Naive thymus-derived CD4-positive, alpha-beta T cell (primary cell): Measurements from ENCODE around the gene BCL2. TPM values are rescaled to one million over a fixed set of nuclear protein-coding genes. Genes with fewer than 3 reads are reported as not detected.
A peak's percentile ranks its signal among the peaks of the same experiment; 100 is the strongest.
"Not testable (repeated sequence)": the region's sequence is repeated elsewhere in the genome, so short reads cannot be mapped to it uniquely, and the experiment has no call there.

ENCODE experiments used
- ATAC-seq: fragments of 150-1000 bp; cut with Tn5 transposase; 2 replicates; pipeline ENCODE4 v1.10.0; 2021; ENCODE audit warnings: mild to moderate bottlenecking, moderate library complexity
- CTCF ChIA-PET: fragments of 350-600 bp; sonication (Branson Sonifier 250); formaldehyde crosslinking; loops from one replicate; lab custom pipeline; 2021; ENCODE audit warnings: antibody characterized with exemption; lab: Charles Lee
- POLR2A ChIA-PET: fragments of 350-600 bp; sonication (Branson Sonifier 250); formaldehyde crosslinking; loops from one replicate; lab custom pipeline; 2021; ENCODE audit warnings: antibody characterized with exemption, inconsistent platforms; lab: Charles Lee
- DNase-seq, 9 donors: peaks; one replicate each; pipeline versions ENCODE4 v3.0.0 to v3.0.0-alpha.2; 2020 to 2022; ENCODE audit warnings: mixed read lengths in 1 of 9
- H3K27ac ChIP-seq: one replicate; pipeline ENCODE4 v1.7.0; 2013; ENCODE audit warnings: mild to moderate bottlenecking, low read depth, low read length, moderate library complexity
- H3K27me3 ChIP-seq, 2 donors: one replicate each; pipeline ENCODE4 v1.7.0; 2013; ENCODE audit warnings: low read length in 2 of 2, mild to moderate bottlenecking in 2 of 2, moderate library complexity in 2 of 2; ENCODE audit not compliant: control insufficient read depth in 2 of 2, insufficient read depth in 2 of 2
- H3K36me3 ChIP-seq, 3 experiments: 1 replicate in 2 of 3; 2 replicates in 1 of 3; pipeline ENCODE4 v1.7.0; 2013; ENCODE audit warnings: low read length in 3 of 3, mild to moderate bottlenecking in 3 of 3, moderate library complexity in 1 of 3; ENCODE audit not compliant: insufficient read depth in 3 of 3, control insufficient read depth in 2 of 3
- H3K4me1 ChIP-seq, 2 donors: one replicate each; pipeline ENCODE4 v1.7.0; 2013; ENCODE audit warnings: low read length in 2 of 2, mild to moderate bottlenecking in 2 of 2, moderate library complexity in 1 of 2; ENCODE audit not compliant: control insufficient read depth in 2 of 2, insufficient read depth in 2 of 2
- H3K4me3 ChIP-seq: 2 replicates; pipeline ENCODE4 v1.7.0; 2013; ENCODE audit warnings: mild to moderate bottlenecking, low read length
- H3K9me3 ChIP-seq, 3 experiments: 1 replicate in 2 of 3; 2 replicates in 1 of 3; pipeline ENCODE4 v1.7.0; 2013; ENCODE audit warnings: low read length in 3 of 3; ENCODE audit not compliant: control insufficient read depth in 2 of 3
- H3K27ac Mint-ChIP-seq, 9 donors: one replicate each; pipeline ENCODE4 v1.8.0; 2020 to 2022; ENCODE audit warnings: mixed read lengths in 9 of 9, mild to moderate bottlenecking in 8 of 9, moderate library complexity in 5 of 9, inconsistent platforms in 2 of 9
- H3K27me3 Mint-ChIP-seq, 5 donors: one replicate each; pipeline ENCODE4 v1.8.0; 2021 to 2022; ENCODE audit warnings: mixed read lengths in 5 of 5, mild to moderate bottlenecking in 1 of 5
- H3K36me3 Mint-ChIP-seq, 5 donors: one replicate each; pipeline ENCODE4 v1.8.0; 2020 to 2022; ENCODE audit warnings: mixed read lengths in 5 of 5, mild to moderate bottlenecking in 3 of 5, inconsistent platforms in 1 of 5
- H3K4me1 Mint-ChIP-seq, 7 donors: one replicate each; pipeline ENCODE4 v1.8.0; 2020 to 2022; ENCODE audit warnings: mixed read lengths in 7 of 7, mild to moderate bottlenecking in 3 of 7, inconsistent platforms in 1 of 7
- H3K4me3 Mint-ChIP-seq, 10 donors: one replicate each; pipeline ENCODE4 v1.8.0; 2020 to 2022; ENCODE audit warnings: mild to moderate bottlenecking in 10 of 10, mixed read lengths in 10 of 10, moderate library complexity in 6 of 10, inconsistent platforms in 2 of 10
- H3K9me3 Mint-ChIP-seq, 11 donors: one replicate each; pipeline ENCODE4 v1.8.0; 2020 to 2022; ENCODE audit warnings: mixed read lengths in 11 of 11, mild to moderate bottlenecking in 4 of 11, inconsistent platforms in 1 of 11, moderate library complexity in 1 of 11
- intact Hi-C, 2 donors: fragments of 100-400 bp; cut with micrococcal nuclease; formaldehyde crosslinking; loops; one replicate each; pipeline ENCODE4 v1.15.1; 2023
- polyA plus RNA-seq, 2 donors: library from polyadenylated mRNA; unstranded; fragments of 300-500 nt; fragmentation: Illumina TruSeq; gene quantifications; one replicate each; pipeline ENCODE4 v1.2.3, GENCODE V29; 2021
- total RNA-seq, 6 experiments: library from RNA in 5 of 6; stranded (reverse) in 5 of 6; gene quantifications; 1 replicate in 5 of 6; 2 replicates in 1 of 6; pipeline ENCODE4 v1.2.3 and lab custom pipeline; 2021 to 2026

BCL2 gene
- total and polyA plus RNA-seq, 7 experiments from 2014 or later, result 32.7 to 154 (median 40.1) TPM

DNA sequence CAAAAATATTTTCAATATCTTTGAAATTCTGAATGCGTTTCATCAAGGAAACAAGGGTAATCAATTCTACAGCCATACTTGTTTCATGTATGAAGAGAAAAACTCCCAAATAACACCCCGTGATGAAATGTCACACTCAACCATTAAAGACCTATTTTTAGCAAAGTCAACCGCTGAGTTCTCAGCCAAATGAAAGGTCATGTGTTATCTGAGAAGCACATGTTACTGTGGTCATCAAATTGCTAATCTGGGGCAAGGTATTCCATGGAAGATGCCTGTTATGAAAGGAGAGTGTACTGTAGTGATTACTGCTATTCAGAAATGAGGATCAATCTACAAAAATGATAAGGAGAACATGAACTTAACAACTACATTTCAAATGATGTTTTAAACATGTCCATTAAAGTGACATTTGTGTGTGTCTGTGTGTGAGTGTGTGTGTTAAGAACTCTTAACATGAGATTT, 126.7 kb downstream of the BCL2 start:
- H3K27ac Mint-ChIP-seq, result peak overlapping the region in 5 of 9 donors; percentile 6 to 90 (median 44)
- intact Hi-C loops, result no loop called here
- peaks cover 4 to 31% (median 9%) of the 10 kb centered on the region in 5 donors for H3K36me3 Mint-ChIP-seq
- Histone ChIP-seq H3K27me3 (no peaks in the 10 kb centered on the region), H3K27ac (no peak overlapping the region), H3K4me3 (no peak overlapping the region), H3K9me3 (no peaks in the 10 kb centered on the region), H3K36me3 (no peaks in the 10 kb centered on the region), H3K4me1 (peaks cover 1 to 17% of the 10 kb centered on the region in 2 donors)
- H3K9me3 Mint-ChIP-seq, result peaks cover 0 to 5% (median 0%) of the 10 kb centered on the region in 11 donors
- no peaks in the 10 kb centered on the region for H3K27me3 Mint-ChIP-seq
- ChIA-PET POLR2A (interaction anchor here (0.9 to 1.4 kb wide), 3 partner anchors 11 to 126 kb away, joined by 3 to 4 read pairs (median 3); no protein-coding TSS in a partner anchor), CTCF (no interaction called here)
- H3K4me1 Mint-ChIP-seq, result peaks cover 26 to 67% (median 47%) of the 10 kb centered on the region in 7 donors
- ATAC-seq (peak; percentile 57), DNase-seq (no peak)
- H3K4me3 Mint-ChIP-seq, result no peak overlapping the region

DNA sequence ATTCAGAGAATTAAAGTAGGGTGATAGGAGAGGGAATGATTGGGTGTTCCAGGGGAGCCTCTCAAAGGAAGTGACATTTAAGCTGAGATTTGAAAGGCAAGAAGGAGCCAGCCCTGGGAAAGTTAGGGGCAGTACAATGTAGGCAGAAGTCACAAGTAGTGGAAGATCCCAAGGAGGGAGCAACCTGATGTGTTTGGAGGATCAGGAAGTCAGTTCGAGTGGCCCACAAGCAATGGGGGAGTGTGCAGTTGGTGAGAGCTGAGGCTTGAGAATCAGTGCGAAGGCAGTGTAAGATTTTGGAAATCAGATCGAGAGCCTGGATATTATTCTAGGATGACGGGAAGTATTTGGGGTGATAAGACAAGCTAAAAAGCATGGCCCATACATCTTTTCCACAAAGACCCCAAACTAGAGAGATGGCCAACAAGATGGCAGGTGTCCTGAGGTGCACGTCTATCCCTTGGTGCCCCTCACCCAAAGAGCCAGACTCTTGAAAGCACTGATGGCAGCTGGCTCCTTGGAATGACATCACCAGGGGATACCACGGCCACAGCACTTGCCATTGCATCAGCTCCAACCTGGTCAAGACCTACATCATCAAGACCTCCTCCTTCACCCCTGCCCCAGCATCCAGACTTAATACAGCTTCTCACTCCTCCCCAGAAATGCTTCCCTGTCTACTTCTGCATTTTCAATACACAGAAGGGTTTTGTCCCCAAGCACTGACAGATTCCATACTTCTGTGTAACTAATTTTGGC, 127.3 kb downstream of the BCL2 start:
- DNase-seq (no peak), ATAC-seq (peak; percentile 54)
- H3K27me3 ChIP-seq, result no peaks in the 10 kb centered on the region
- H3K4me3 ChIP-seq, result no peak overlapping the region
- peaks cover 0 to 17% of the 10 kb centered on the region in 2 donors for H3K4me1 ChIP-seq
- POLR2A ChIA-PET, result interaction anchor here (0.7 to 1.4 kb wide), 6 partner anchors 11 to 126 kb away, joined by 3 to 4 read pairs (median 3); no protein-coding TSS in a partner anchor
- H3K27ac ChIP-seq, result no peak overlapping the region
- Mint-ChIP-seq H3K27ac (peak overlapping the region; percentile 14 to 90 (median 56)), H3K9me3 (peaks cover 0 to 5% (median 0%) of the 10 kb centered on the region in 11 donors), H3K36me3 (peaks cover 4 to 33% (median 9%) of the 10 kb centered on the region in 5 donors), H3K27me3 (no peaks in the 10 kb centered on the region), H3K4me1 (peaks cover 32 to 73% (median 53%) of the 10 kb centered on the region in 7 donors), H3K4me3 (peak overlapping the region in 1 of 10 donors; percentile 29)
- intact Hi-C loops, result no loop called here
- no peaks in the 10 kb centered on the region for H3K36me3 ChIP-seq
- CTCF ChIA-PET, result no interaction called here
- no peaks in the 10 kb centered on the region for H3K9me3 ChIP-seq

- intact Hi-C loops, result no loop called here
- no peaks in the 10 kb centered on the region for H3K9me3 ChIP-seq
- H3K27ac ChIP-seq, result no peak overlapping the region
- peaks cover 0 to 15% of the 10 kb centered on the region in 2 donors for H3K4me1 ChIP-seq
- ChIA-PET CTCF (no interaction called here), POLR2A (interaction anchor here (0.8 to 1.4 kb wide), 3 partner anchors 20 to 127 kb away, joined by 3 to 4 read pairs (median 4); no protein-coding TSS in a partner anchor)
- H3K27me3 Mint-ChIP-seq, result no peaks in the 10 kb centered on the region
- peaks cover 4 to 36% (median 9%) of the 10 kb centered on the region in 5 donors for H3K36me3 Mint-ChIP-seq
- no peaks in the 10 kb centered on the region for H3K27me3 ChIP-seq
- no peak for DNase-seq
- peaks cover 40 to 82% (median 62%) of the 10 kb centered on the region in 7 donors for H3K4me1 Mint-ChIP-seq
- no peak overlapping the region for H3K4me3 ChIP-seq
- H3K27ac Mint-ChIP-seq, result peak overlapping the region in 2 of 9 donors; percentile 81 to 90
- no peak overlapping the region for H3K4me3 Mint-ChIP-seq
- ATAC-seq, result no peak
- H3K9me3 Mint-ChIP-seq, result peaks cover 0 to 5% (median 0%) of the 10 kb centered on the region in 11 donors
- no peaks in the 10 kb centered on the region for H3K36me3 ChIP-seq
Measured at GRCh38 chr18:63191413-63191812, 128.2 kb downstream of the BCL2 start.

DNA sequence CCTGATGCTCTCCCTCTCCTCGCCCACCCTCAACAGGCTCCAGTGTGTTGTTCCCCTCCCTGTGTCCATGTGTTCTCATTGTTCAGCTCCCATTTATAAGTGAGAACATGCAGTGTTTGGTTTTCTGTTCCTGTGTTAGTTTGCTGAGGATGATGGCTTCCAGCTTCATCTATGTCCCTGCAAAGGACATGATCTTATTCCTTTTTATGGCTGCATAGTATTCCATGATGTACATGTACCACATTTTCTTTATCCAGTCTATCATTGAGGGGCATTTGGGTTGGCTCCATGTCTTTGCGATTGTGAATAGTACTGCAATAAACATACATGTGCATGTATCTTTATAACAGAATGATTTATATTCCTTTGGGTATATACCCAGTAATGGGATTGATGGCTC, 128.7 kb downstream of the BCL2 start:
- H3K9me3 ChIP-seq, result not testable (repeated sequence)

GRCh38 chr18:63189817-63190216, 129.8 kb downstream of the BCL2 start:
- Mint-ChIP-seq H3K4me1 (peaks cover 45 to 84% (median 69%) of the 10 kb centered on the region in 7 donors), H3K36me3 (peaks cover 4 to 38% (median 9%) of the 10 kb centered on the region in 5 donors), H3K27me3 (no peaks in the 10 kb centered on the region), H3K27ac (peak overlapping the region in 3 of 9 donors; percentile 45 to 88 (median 77)), H3K9me3 (peaks cover 0 to 5% (median 0%) of the 10 kb centered on the region in 11 donors), H3K4me3 (no peak overlapping the region)
- no peak overlapping the region for H3K27ac ChIP-seq
- H3K4me1 ChIP-seq, result peaks cover 0 to 15% of the 10 kb centered on the region in 2 donors
- H3K4me3 ChIP-seq, result no peak overlapping the region
- no peaks in the 10 kb centered on the region for H3K36me3 ChIP-seq
- intact Hi-C loops, result loop anchor here in 1 of 2 donors (2.0 kb wide), 1 partner anchor 15 kb away; no protein-coding TSS in a partner anchor
- ChIA-PET CTCF (interaction anchor here (0.7 kb wide), 1 partner anchor 109 kb away, joined by 3 read pairs; no protein-coding TSS in a partner anchor), POLR2A (interaction anchor here (0.8 to 1.3 kb wide), 6 partner anchors 9 to 132 kb away, joined by 3 to 4 read pairs (median 3); no protein-coding TSS in a partner anchor)
- H3K27me3 ChIP-seq, result no peaks in the 10 kb centered on the region
- no peaks in the 10 kb centered on the region for H3K9me3 ChIP-seq
- ATAC-seq, result no peak
- no peak for DNase-seq

More for the DNA sequence above, 128.7 kb downstream of the BCL2 start:
- DNase-seq, H3K27ac ChIP-seq, intact Hi-C loops, ATAC-seq, H3K4me3 Mint-ChIP-seq, H3K4me3 ChIP-seq, H3K27me3 Mint-ChIP-seq, H3K36me3 ChIP-seq, H3K27me3 ChIP-seq, H3K9me3 Mint-ChIP-seq: not testable (repeated sequence)
- Mint-ChIP-seq H3K27ac (peak overlapping the region in 5 of 9 donors; percentile 43 to 90 (median 51)), H3K4me1 (peaks cover 41 to 83% (median 66%) of the 10 kb centered on the region in 7 donors), H3K36me3 (peaks cover 4 to 36% (median 9%) of the 10 kb centered on the region in 5 donors)
- H3K4me1 ChIP-seq, result peaks cover 0 to 15% of the 10 kb centered on the region in 2 donors
- ChIA-PET POLR2A (interaction anchor here (0.8 to 1.3 kb wide), 2 partner anchors 29 to 35 kb away, joined by 4 read pairs; no protein-coding TSS in a partner anchor), CTCF (interaction anchor here (0.9 kb wide), 1 partner anchor 28 kb away, joined by 3 read pairs; no protein-coding TSS in a partner anchor)

DNA sequence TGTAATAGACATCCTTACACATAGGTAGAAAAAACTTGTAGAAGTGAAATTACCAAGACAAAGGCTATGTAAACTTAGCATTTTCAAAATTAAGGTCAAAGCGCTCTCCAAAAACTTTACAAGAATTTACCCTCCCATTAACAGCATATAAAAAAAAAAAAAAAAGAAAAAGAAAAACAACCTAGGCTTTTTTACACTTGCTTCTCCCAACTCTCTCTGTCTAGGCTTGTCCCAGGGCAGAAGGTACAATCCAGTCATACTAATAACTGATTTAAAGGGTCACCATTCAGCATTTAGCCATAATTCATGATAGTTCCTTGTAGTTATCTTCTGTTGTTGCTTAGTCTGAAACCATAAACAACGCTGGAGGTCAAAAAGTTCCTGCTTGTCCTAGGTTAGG, 130.5 kb downstream of the BCL2 start:
- POLR2A ChIA-PET, result interaction anchor here (0.8 to 2.3 kb wide), 6 partner anchors 8 to 132 kb away, joined by 3 to 6 read pairs (median 4); no protein-coding TSS in a partner anchor

More for the DNA sequence above, 130.5 kb downstream of the BCL2 start:
- Mint-ChIP-seq H3K27me3 (no peaks in the 10 kb centered on the region), H3K27ac (peak overlapping the region in 4 of 9 donors; percentile 16 to 88 (median 63)), H3K4me1 (peaks cover 46 to 91% (median 77%) of the 10 kb centered on the region in 7 donors), H3K9me3 (peaks cover 0 to 5% (median 0%) of the 10 kb centered on the region in 11 donors), H3K36me3 (peaks cover 4 to 44% (median 9%) of the 10 kb centered on the region in 5 donors), H3K4me3 (no peak overlapping the region)
- DNase-seq (no peak), ATAC-seq (no peak)
- intact Hi-C loops, result loop anchor here in 1 of 2 donors (2.0 kb wide), 1 partner anchor 14 kb away; no protein-coding TSS in a partner anchor
- Histone ChIP-seq H3K27ac (no peak overlapping the region), H3K36me3 (no peaks in the 10 kb centered on the region), H3K4me3 (no peak overlapping the region), H3K4me1 (peaks cover 6 to 22% of the 10 kb centered on the region in 2 donors), H3K9me3 (no peaks in the 10 kb centered on the region), H3K27me3 (no peaks in the 10 kb centered on the region)
- CTCF ChIA-PET, result no interaction called here
